ENCODE measurements around the gene LCP1. TPM values are rescaled to one million over a fixed set of nuclear protein-coding genes. Genes with fewer than 3 reads are reported as not detected.
A peak's percentile ranks its signal among the peaks of the same experiment; 100 is the strongest.

The LCP1 gene
- total RNA-seq, 1 experiment from 2014 or later, result not detected

GRCh38 chr13:46136688-46137087 is 45.3 kb downstream of the LCP1 start:
- DNase-seq (ENCODE audit: low spot score), result no peak

DNA sequence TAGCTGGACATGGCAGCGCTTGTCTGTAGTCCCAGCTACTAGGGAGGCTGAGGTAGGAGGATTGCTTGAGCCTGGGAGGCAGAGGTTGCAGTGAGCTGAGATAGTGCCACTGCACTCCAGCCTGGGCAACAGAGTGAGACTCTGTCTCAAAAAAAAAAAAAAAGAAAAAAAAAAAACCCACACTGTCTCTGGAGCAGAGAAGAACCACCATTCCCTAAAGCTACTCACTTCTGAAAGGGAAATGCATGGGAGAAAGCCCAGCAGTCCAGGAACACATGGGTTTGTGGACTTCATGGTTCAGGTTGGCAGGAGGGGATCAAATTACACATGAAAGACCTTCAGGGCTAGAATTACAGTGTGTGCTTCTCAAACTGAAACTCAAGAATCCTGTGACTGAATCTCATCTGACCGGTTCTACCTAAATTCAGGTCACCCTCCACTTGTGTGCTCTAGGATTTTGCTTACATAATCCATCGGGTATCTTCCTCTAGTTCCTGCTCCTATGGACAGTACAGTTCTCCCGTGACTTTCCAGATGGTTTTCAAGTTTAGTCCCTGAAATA is 46.9 kb downstream of the LCP1 start:
- in situ Hi-C loops (cut with HindIII; ENCODE audit: low sequenced_read_pairs), result no loop called here
- no peak for DNase-seq (ENCODE audit: low spot score)

More at GRCh38 chr13:46136688-46137087, 45.3 kb downstream of the LCP1 start:
- in situ Hi-C loops (cut with HindIII; ENCODE audit: low sequenced_read_pairs), result no loop called here

DNA sequence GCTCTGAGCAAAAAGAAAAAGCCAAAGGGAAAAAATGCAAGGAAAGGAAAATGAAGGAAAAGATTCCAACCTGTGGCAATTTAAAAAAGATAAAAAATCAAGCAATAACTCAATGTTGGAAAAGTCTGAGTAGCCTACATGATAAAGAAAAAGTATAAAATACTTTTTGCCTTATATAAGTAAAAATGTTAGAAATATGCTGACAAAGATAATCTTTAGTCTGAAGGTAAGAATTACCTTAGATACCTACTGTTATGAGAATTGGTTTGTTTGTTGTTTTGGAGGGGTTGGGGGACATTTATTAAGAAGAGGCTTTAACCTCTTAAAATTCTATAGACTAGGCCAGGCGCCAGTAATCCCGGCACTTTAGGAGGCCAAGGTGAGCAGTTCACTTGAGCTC is 47.5 kb downstream of the LCP1 start:
- DNase-seq (ENCODE audit: low spot score), result no peak
- in situ Hi-C loops (cut with HindIII; ENCODE audit: low sequenced_read_pairs), result no loop called here

GRCh38 chr13:46132109-46132508 is 49.9 kb downstream of the LCP1 start:
- in situ Hi-C loops (cut with HindIII; ENCODE audit: low sequenced_read_pairs), result no loop called here

DNA sequence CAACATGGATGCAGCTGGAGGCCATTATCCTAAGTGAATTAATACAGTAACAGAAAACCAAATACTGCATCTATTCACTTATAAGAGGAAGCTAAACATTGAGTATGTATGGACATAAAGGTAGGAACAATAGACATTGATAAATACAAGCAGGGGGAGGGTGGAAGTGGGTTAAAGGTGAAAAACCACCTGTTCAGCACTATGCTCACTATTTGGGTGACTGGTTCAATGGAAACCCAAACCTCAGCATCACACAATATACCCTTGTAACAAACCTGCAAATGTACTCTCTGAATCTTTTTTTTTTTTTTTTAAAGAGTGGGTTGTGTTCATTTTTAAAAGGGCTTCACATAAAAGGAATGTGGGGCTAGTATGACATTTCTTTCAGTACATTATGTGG is 50.3 kb downstream of the LCP1 start:
- in situ Hi-C loops (cut with HindIII; ENCODE audit: low sequenced_read_pairs), result no loop called here
- no peak for DNase-seq (ENCODE audit: low spot score)

More at GRCh38 chr13:46132109-46132508, 49.9 kb downstream of the LCP1 start:
- no peak for DNase-seq (ENCODE audit: low spot score)

DNA sequence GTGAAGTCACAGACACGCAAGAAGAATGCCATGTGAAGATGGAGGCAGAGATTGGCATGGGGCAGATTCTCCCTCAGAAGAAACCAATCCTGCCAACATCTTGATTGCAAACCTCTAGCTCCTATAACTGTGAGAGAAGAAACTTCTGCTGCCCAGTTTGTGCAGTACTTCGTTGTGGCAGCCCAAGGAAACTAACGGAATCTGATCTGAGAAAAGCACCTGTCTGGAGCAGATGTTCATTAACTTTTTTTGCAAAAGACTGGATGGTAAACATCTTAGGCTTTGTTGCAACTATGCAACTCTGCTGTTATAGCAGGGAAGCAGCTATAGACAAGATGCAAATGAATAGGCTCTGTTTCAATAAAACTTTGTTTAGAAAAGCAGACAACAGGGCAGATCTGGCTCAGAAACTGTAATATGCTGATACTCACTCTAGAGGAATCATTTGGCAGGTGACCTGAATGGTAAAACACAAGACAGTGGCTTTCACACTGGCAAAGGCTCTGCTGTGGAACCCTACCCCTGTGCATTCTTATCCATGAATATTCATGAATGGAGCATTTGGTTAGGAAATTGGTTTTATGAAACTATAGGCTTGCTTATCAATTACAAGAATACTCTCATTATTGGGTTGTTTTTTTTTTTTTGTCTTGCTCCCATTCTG is 51.9 kb downstream of the LCP1 start:
- in situ Hi-C loops (cut with HindIII; ENCODE audit: low sequenced_read_pairs), result no loop called here

GRCh38 chr13:46129124-46129523 is 52.9 kb downstream of the LCP1 start:
- in situ Hi-C loops (cut with HindIII; ENCODE audit: low sequenced_read_pairs), result no loop called here
- no peak for DNase-seq (ENCODE audit: low spot score)

More for the DNA sequence above, 51.9 kb downstream of the LCP1 start:
- DNase-seq (ENCODE audit: low spot score), result no peak

GRCh38 chr13:46127358-46128023 is 54.5 kb downstream of the LCP1 start:
- no peak for DNase-seq (ENCODE audit: low spot score)
- in situ Hi-C loops (cut with HindIII; ENCODE audit: low sequenced_read_pairs), result no loop called here

DNA sequence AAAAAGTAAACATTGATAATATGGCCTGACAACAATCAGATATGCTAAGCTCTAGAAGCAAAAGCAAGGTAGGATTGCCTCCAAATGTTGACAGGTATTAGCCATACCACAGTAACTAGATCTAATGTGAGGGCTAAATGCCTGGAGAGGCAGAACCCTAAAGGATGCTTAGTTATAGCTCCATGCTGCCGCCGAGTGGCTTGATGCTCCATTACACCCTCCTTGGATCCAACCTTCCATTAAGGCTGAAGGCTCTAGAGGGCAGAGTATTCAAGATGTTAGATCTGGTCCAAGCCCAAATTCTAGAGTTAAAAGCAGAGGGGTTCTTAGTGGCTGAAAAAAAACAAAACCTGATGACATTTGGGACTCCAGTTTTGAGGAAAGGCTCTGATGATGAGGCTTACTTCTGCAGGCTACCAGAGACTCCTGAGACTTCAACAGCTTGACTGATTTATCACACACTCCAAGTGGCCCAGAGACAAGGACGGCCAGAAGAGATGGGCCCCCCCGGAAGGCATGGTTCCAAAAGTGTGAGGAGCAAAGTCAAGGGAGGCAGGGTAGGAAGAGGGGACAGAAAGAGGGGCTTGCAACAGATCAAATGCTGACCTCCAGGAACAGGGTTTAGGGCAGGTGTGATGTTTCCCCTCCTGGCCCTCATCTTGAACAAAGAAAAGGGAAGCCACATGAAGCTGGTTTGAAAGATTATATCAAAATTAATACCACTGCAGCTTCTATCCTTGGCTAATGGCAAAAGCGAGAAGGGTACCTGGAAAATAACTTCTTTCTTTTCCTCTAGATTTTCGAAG is 55.2 kb downstream of the LCP1 start:
- DNase-seq (ENCODE audit: low spot score), result peak; percentile 53
- in situ Hi-C loops (cut with HindIII; ENCODE audit: low sequenced_read_pairs), result no loop called here

DNA sequence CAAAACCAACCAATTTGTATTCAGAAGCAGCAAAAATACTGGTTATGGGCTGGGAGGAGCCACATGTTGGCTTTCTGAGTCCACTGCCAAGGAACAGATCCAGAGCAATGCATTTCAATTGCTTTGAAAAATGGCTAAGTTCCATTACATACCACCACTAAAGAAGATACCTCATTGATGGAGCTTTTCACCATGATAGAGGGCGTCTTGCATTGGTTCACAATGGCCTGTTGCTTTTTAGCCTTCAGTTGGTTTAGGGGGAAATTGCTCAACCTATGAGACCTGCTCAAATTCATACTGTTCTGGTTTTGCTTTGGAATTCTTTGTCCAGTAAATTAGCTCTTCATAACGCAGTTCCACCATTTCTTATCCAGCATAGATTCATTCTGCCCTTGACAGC is 55.9 kb downstream of the LCP1 start:
- DNase-seq (ENCODE audit: low spot score), result no peak
- in situ Hi-C loops (cut with HindIII; ENCODE audit: low sequenced_read_pairs), result no loop called here

- no peak for DNase-seq (ENCODE audit: low spot score)
- in situ Hi-C loops (cut with HindIII; ENCODE audit: low sequenced_read_pairs), result no loop called here
Observed at GRCh38 chr13:46124967-46125933, 56.7 kb downstream of the LCP1 start.

DNA sequence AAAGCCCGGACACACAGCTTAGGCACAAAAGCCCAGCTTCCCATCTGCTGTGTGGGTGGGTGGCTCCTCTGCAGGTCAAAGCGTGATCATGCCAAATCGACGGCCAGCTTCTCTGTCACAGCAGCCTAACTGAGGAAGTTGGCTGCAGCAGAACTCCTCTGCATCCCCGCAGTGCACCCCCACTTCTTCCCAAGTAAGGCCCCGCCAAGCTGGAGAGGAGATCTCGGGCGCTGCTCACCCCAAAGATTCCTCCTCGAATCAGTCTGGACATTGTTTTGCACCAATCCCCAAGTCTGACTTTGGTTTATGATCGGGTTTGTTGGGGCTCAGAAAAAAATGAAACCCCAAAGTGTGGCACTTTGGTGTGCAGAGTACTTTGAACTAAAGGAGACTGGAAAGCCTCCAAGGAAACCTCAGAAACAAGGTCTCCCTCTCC is 57.4 kb downstream of the LCP1 start:
- in situ Hi-C loops (cut with HindIII; ENCODE audit: low sequenced_read_pairs), result no loop called here
- DNase-seq (ENCODE audit: low spot score), result no peak

DNA sequence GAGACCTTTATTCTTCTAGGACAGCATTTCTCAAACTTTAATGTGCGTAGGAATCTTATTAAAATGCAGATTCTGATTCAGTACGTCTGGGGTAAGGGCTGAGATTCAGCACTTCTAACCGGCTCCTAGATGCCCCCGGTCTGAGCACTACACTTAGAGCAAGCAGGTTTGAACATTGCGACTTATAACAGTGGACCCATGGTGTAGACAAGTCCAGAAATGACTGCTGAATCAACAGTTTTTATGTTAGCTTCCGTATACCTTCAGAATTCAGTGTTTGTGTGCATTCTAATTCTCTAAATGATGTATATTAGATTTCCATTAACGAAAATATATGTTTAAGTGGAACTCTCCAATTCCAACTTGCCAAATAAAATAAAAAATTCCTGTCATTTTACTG is 59.7 kb downstream of the LCP1 start:
- in situ Hi-C loops (cut with HindIII; ENCODE audit: low sequenced_read_pairs), result no loop called here
- no peak for DNase-seq (ENCODE audit: low spot score)

GRCh38 chr13:46121597-46122163 is 60.3 kb downstream of the LCP1 start:
- peak; percentile 12 for DNase-seq (ENCODE audit: low spot score)
- in situ Hi-C loops (cut with HindIII; ENCODE audit: low sequenced_read_pairs), result no loop called here

DNA sequence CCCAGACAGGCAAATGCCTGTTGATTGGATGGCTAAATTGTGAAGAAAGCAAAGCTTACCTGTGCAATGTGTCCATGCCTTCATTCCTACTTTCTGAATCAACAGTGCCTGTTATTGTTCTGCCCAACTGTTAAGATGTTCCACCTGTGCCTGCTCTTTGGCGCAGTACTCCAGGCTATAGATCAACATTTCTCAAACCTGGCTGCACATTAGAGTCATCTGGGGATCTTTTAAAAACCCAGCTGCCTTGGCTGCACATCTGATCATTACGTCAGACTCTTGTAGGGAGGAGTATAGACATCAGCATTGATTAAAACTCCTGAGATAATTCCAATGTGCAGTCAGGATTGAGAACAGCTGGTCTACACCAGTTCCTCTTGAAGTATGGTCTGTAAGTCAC is 60.9 kb downstream of the LCP1 start:
- in situ Hi-C loops (cut with HindIII; ENCODE audit: low sequenced_read_pairs), result no loop called here
- no peak for DNase-seq (ENCODE audit: low spot score)

DNA sequence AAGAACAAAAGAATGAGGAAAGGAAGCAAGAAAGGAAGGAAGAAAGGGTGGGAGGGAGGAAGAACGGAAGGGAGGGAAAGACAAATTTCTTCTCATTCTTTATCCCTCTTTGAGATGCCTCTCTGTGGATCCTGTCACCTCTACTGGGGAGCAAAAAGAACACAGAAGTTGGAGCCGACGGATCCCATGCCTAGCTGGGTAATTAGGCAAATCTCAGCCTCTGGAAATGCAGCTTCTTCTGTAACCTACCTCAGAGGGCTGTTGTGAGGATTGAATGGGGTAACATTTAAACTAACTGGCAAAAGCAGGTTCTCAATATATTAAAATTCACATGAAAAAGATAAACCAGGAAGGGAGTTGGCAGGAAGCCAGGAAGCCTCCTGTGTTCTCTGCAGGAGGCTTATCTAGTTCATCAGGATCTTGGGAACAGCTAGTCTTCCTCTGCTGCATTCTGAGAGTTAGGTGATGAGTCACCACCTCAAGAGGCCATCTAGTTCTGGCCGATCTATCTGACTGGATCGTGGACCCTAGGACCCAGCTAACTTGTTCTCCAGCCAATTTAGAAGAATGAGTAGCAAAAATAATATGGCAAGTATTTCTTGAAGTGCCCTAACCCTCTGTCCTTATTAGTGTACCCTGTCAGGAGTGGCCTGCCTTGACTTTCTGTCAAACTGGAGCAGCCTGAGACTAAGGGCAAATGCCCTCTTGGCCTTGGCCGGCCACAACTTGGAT is 61.9 kb downstream of the LCP1 start:
- DNase-seq (ENCODE audit: low spot score), result peak; percentile 9
- in situ Hi-C loops (cut with HindIII; ENCODE audit: low sequenced_read_pairs), result no loop called here

DNA sequence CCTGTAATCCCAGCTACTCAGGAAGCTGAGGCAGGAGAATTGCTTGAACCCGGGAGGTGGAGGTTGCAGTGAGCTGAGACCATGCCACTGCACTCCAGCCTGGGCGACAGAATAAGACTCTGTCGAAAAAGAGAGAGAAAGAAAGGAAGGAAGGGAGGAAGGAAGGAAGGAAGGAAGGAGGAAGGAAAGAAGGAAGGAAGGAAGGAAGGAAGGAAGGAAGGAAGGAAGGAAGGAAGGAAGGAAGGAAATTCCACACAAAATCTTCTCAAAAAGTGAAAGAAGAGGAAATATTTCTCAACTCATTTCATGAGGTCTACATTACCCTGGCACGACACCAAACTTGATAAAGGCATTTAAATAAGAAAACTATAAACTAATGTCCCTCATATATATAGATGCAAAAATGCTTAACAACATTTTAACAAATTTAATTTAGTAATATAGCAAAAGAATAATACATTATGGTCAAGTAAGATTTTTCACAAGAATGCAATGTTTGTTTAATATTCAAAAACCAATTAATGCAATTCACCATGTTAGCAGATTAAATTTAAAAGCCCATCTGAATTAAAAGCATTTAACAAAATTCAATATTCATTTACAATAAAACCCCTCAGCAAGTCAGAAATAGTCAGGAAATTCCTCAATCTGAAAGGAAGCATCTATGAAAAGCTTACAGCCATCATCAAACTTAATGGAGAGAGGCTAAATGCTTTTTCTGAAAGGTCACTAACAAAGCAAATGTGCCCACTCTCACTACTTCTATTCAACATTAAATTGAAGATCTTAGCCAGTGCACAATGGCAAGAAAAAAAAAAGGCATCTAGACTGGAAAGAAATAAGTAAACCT is 65.1 kb downstream of the LCP1 start:
- in situ Hi-C loops (cut with HindIII; ENCODE audit: low sequenced_read_pairs), result no loop called here
- no peak for DNase-seq (ENCODE audit: low spot score)

Data from G401 (cell line).